ENCODE results near the gene APEH.

DNA sequence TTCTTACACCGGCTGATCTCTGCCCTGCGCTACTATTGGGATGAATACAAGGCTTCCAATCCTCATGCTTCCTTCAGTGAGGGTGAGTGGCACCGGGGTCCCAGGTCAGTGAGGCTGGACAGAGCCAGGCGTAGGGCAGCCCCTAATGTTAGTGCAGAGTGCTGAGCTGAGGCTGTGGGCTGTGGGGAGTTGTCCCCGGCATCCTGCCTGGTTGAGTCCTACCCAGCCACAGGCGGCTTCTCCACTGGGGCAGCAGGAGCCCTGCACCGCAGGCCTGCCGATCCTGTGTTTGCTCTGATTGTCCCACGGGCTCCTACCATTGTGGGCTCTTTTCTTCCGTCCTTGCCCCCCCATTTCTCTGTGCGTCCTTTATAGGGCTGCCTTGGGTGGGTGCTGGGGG lies 28.5 kb downstream of the APEH start:
- TF ChIP-seq, protein P1, sequence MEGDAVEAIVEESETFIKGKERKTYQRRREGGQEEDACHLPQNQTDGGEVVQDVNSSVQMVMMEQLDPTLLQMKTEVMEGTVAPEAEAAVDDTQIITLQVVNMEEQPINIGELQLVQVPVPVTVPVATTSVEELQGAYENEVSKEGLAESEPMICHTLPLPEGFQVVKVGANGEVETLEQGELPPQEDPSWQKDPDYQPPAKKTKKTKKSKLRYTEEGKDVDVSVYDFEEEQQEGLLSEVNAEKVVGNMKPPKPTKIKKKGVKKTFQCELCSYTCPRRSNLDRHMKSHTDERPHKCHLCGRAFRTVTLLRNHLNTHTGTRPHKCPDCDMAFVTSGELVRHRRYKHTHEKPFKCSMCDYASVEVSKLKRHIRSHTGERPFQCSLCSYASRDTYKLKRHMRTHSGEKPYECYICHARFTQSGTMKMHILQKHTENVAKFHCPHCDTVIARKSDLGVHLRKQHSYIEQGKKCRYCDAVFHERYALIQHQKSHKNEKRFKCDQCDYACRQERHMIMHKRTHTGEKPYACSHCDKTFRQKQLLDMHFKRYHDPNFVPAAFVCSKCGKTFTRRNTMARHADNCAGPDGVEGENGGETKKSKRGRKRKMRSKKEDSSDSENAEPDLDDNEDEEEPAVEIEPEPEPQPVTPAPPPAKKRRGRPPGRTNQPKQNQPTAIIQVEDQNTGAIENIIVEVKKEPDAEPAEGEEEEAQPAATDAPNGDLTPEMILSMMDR (IDR thresholded peaks at IDR 0.05), result no peak
- TF ChIP-seq FOXK1 (CRISPR knock-in tag; IDR thresholded peaks at IDR 0.05) (no peak), NFYB (CRISPR knock-in tag; conservative IDR thresholded peaks at IDR 0.05; ENCODE audit: low read depth) (no peak), HMGA2 (CRISPR knock-in tag; IDR thresholded peaks at IDR 0.05) (no peak)
- TF ChIP-seq, protein P2, sequence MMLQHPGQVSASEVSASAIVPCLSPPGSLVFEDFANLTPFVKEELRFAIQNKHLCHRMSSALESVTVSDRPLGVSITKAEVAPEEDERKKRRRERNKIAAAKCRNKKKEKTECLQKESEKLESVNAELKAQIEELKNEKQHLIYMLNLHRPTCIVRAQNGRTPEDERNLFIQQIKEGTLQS (CRISPR knock-in tag; conservative IDR thresholded peaks at IDR 0.05), result no peak
- TF ChIP-seq, protein P3, sequence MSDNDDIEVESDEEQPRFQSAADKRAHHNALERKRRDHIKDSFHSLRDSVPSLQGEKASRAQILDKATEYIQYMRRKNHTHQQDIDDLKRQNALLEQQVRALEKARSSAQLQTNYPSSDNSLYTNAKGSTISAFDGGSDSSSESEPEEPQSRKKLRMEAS (CRISPR knock-in tag; IDR thresholded peaks at IDR 0.05), result no peak
- TF ChIP-seq, protein P4, sequence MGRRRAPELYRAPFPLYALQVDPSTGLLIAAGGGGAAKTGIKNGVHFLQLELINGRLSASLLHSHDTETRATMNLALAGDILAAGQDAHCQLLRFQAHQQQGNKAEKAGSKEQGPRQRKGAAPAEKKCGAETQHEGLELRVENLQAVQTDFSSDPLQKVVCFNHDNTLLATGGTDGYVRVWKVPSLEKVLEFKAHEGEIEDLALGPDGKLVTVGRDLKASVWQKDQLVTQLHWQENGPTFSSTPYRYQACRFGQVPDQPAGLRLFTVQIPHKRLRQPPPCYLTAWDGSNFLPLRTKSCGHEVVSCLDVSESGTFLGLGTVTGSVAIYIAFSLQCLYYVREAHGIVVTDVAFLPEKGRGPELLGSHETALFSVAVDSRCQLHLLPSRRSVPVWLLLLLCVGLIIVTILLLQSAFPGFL (CRISPR knock-in tag; IDR thresholded peaks at IDR 0.05; ENCODE audit: borderline replicate concordance), result no peak
- TF ChIP-seq, protein P5, sequence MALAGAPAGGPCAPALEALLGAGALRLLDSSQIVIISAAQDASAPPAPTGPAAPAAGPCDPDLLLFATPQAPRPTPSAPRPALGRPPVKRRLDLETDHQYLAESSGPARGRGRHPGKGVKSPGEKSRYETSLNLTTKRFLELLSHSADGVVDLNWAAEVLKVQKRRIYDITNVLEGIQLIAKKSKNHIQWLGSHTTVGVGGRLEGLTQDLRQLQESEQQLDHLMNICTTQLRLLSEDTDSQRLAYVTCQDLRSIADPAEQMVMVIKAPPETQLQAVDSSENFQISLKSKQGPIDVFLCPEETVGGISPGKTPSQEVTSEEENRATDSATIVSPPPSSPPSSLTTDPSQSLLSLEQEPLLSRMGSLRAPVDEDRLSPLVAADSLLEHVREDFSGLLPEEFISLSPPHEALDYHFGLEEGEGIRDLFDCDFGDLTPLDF (CRISPR knock-in tag; IDR thresholded peaks at IDR 0.05), result no peak
- TF ChIP-seq, protein P6, sequence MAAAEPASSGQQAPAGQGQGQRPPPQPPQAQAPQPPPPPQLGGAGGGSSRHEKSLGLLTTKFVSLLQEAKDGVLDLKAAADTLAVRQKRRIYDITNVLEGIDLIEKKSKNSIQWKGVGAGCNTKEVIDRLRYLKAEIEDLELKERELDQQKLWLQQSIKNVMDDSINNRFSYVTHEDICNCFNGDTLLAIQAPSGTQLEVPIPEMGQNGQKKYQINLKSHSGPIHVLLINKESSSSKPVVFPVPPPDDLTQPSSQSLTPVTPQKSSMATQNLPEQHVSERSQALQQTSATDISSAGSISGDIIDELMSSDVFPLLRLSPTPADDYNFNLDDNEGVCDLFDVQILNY (CRISPR knock-in tag; IDR thresholded peaks at IDR 0.05), result no peak
